Measurements from ENCODE around the gene WASF1.
"Not testable (repeated sequence)": the region's sequence is repeated elsewhere in the genome, so short reads cannot be mapped to it uniquely, and the experiment has no call there.

WASF1 gene

DNA sequence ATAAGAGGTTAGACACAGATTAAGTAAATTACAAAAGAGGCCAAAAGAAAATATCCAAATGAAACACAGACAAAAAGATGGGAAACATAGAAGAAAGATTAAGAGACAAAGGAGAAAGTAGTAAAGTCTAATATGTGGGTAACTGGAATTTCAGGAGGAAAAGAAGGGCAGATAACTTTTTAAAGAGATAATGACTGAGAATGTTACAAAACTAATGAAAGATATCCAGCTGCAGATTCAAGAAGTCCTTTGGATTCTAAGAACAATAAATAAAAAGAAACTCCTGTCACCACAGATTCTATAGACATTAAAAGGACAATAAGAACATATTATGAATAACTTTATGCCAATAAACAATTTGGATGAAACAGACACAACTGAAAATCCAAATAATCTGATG is 90.1 kb downstream of the WASF1 start:
- no peak for DNase-seq (ENCODE audit: low read depth in 2 of 2)

DNA sequence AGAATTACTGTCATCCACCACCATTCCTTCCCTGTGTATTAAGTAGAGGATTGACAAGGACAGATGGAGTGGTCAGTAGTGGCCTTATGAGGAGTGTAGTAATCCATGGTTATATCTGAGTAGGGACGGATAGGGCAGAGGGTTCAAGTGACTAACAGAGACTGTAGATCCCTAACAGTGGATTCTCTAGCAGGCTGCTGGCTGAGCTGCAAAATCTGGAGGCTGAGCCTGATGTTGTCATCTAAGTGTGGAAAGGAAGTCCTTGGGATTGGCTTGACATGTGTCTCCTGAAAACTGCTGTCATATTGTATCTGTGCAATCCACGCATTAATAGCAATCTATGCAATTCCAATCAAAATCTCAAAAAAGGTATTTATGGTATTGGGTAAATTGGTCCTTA is 94.2 kb downstream of the WASF1 start:
- no peak for DNase-seq (ENCODE audit: low read depth in 2 of 2)

DNA sequence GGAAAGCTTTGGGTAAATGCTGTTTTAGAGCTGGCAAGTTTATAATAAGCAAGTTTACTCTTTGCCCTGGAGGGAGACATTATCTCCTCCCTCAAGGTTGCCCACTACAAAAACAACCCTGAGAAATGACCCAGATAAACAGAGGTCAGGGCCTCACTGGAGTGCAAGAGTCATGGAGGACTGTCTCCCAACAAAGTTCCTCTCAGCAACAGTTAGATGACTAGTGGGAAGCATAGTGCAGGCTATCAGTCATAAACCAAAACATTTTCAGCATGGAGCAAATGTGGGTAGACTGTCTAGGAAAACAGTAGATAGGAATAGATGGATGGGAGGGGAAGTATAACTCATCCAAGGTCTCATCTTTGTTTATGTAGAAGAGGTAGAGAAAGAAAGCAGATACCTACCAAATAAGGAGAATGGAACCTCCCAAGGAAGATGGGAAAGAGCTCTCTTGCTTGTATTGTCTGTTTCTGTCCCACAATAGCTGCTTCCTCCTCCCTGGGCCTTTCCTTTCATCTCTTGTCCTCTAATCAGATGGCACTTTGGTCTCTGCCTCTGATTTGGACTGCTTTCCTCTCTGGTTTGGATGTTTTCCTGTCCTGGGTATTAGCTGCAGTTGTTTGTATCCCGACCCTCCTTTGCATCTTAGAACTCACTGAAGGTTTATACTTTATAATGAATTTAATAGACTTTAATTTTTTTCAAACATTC is 95.4 kb downstream of the WASF1 start:
- no peak for DNase-seq (ENCODE audit: low read depth in 2 of 2)

- DNase-seq (ENCODE audit: low read depth in 2 of 2): no peak
These were observed 104.1 kb downstream of the WASF1 start for GRCh38 chr6:110075406-110075805.

GRCh38 chr6:110073474-110073873 is 106.0 kb downstream of the WASF1 start:
- not testable (repeated sequence) for DNase-seq (ENCODE audit: low read depth in 2 of 2)

GRCh38 chr6:110068592-110068967 is 110.9 kb downstream of the WASF1 start:
- DNase-seq (ENCODE audit: low read depth in 2 of 2): no peak

DNA sequence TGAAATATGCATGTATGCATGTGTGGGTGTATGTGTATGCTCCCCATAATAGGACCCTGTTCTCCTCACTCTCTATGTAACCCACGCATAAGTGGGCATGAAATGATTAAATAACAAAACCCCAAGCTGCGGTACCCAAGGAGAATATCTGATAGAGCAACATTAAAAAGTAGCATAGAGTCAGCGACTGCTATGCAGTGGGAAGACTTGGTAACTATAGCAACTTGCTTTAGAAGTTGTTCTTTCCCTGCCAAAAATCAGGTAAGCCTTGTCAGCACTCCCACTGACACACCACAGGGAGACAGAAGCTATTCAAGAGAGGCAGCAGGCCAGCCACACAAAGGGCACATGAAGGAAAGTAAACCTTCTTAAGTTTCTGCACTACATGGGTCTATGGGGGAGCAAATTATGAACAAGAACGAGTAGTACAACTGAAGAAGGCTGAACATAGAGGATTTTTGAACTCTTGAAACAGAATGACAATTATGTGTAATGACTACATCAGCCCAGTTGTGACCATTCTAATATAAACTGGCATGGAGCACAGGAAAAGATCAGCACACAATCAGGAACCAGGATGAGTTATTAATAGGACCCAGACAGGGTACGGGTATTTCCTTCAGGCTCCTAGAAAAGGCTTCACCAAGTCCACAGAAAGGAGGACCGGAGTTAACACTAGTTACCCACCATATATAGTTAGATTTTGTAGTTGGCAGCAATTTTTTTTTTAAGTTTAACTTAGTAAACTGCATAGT is 111.5 kb downstream of the WASF1 start:
- DNase-seq (ENCODE audit: low read depth in 2 of 2): no peak

DNA sequence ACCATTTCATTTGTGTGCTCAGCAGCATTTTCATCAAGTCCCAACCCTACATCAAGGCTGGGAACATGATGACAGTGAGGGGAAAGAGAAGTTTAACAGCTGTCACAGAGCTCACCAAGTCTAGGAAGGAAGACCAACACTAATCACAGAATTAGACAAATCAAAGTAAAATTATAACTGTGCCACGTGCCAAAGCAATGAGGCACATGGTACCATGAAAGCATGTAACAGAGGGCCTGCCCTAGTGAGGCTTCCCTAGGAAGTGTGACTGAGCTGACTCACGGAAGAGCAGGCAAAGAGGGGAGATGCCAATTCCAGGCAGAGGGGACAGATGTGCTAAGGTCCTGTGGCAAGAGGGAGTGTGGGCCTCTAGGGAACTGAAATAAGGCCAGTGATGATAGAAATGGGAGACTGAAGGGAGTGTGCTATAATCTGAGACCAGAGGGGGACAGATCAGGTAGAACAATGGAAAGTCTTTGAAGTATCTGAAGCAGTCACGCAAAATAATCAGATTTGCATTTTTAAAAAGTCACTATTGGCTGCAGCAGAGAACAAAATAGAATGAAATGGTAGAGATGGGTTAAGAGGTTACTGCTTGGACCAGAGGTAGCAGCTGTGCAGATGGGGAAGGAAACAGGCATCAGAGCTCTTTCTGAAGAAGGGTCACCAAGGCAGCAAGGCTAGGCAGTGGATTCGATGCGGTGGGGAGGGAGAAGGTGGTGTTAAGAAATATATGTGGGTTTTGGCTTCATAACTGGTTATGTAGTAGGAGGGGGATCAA is 114.5 kb downstream of the WASF1 start:
- no peak for DNase-seq (ENCODE audit: low read depth in 2 of 2)

- no peak for DNase-seq (ENCODE audit: low read depth in 2 of 2)
These were observed 115.7 kb downstream of the WASF1 start for GRCh38 chr6:110063594-110064263.

DNA sequence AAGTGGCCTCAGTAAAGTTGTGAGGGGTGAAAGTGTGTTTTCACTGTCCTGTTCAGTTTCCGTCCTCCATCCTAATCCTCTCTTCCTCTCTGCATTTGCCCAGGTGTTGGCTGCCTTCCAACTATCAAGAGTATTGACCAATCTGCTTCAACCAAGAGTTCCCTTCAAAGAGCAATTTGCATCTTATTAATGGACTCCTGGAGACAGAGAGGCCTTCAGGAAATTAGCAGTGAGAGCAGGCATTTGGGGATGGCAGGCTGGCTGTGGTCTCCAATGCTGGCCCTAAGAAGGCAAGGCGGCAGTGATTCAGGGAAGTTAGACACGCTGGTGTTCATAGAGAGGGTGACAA is 124.1 kb downstream of the WASF1 start:
- DNase-seq (ENCODE audit: low read depth in 2 of 2): no peak

DNA sequence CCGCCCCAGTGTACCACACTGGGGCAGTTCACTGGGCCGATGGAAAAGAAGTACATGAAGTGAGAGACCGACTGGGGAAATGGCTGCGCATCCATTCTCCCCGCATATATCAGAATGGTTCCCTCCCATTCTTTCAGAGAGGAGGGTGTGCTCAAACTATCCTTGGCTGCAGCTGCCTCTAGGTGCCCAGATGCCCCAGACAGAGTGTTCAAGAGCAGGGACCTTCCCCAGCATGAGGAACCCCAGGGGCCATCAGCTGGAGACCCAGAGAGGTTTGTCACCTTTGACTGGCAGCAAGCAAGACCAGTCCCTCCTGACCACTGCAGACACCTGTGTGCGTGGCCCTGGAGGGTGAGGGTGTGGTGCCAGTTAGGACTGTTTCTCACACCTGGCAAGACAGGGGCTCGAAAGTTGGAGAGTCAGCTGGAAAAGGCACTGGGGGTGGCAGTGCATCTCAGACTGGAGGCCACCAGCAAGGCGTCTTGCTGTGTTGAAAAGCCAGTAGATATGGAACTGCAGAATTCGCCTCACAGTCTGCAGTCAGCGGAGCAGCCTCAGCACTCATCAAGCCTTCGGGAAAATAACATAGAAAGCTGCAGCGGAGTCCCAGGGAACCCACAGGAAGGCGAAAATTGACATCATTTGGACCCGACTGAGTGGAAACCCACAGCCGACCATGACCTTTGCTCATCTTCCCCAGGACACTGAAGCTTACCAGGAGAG is 124.6 kb downstream of the WASF1 start:
- DNase-seq (ENCODE audit: low read depth in 2 of 2): no peak

- no peak for DNase-seq (ENCODE audit: low read depth in 2 of 2)
These were observed 125.9 kb downstream of the WASF1 start for GRCh38 chr6:110053395-110054240.

DNA sequence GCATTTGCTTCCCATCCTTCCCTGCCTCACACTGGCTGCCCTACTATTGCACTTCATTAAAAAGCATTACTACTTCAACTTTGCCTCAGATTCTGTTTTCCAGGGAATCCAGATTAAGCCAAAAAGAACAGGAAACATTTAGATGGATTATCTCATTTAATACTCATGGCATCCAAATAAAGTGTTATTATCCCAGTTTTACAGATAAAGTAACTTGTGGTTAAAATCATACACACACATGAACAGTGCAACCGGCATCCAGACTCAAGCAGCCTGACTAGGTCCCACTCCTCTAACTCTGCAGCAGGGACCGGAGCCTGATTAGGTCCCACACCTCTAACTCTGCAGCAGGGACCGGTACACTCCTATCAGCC is 129.0 kb downstream of the WASF1 start:
- no peak for DNase-seq (ENCODE audit: low read depth in 2 of 2)

Measured in stimulated activated CD8-positive, alpha-beta memory T cell treated with anti-CD3 and anti-CD28 coated beads, Interleukin-2, amount 100 ng/mL, for 1 hour (primary cell).